ENCODE measurements around the gene TNIP3.

Gene TNIP3

DNA sequence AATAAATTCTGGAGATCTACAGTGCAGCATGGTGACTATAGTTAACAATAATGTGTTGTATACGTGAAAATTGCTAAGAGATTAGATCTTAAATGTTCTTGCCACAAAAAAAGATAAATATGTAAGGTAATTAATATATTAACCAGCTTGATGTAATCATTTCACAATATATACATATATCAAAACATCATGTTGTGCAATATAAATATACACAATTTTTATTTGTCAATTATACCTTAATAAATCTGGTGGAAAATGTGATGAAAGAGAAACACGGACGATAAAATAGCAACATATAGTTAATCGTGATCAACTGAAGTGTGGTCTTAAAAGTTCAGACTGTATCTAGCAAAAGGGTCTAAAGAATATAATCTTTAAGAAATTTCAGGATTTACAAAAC is 75.3 kb downstream of the TNIP3 start:
- no peak for TF ChIP-seq CTCF (IDR thresholded peaks at IDR 0.05; ENCODE audit: low read depth, low read length)
- DNase-seq (ENCODE audit: low read depth, low spot score) = no peak
- H3K4me3 ChIP-seq (ENCODE audit: low read depth, low read length) = no peak overlapping the region
- in situ Hi-C loops (cut with HindIII; ENCODE audit: low sequenced_read_pairs) = no loop called here
